Activated CD4-positive, alpha-beta T cell treated with anti-CD3 and anti-CD28 coated beads, Interleukin-2, amount 10 ng/mL, durations not matched to agents 24 days and 14 days (primary cell): ENCODE results near the gene CREB5. TPM values are rescaled to one million over a fixed set of nuclear protein-coding genes. Genes with fewer than 3 reads are reported as not detected.
A peak's percentile ranks its signal among the peaks of the same experiment; 100 is the strongest.

Source experiments
- DNase-seq: peaks from one replicate; pipeline ENCODE4 v3.0.0; 2022
- H3K27ac Mint-ChIP-seq: one replicate; pipeline ENCODE4 v1.8.0; 2022; ENCODE audit warnings: mild to moderate bottlenecking, mixed read lengths
- H3K27me3 Mint-ChIP-seq: one replicate; pipeline ENCODE4 v1.8.0; 2022; ENCODE audit warnings: mixed read lengths
- H3K36me3 Mint-ChIP-seq: one replicate; pipeline ENCODE4 v1.8.0; 2022; ENCODE audit warnings: low read depth, mild to moderate bottlenecking, mixed read lengths
- H3K4me1 Mint-ChIP-seq: one replicate; pipeline ENCODE4 v1.8.0; 2021; ENCODE audit warnings: mixed read lengths
- H3K4me3 Mint-ChIP-seq: one replicate; pipeline ENCODE4 v1.8.0; 2022; ENCODE audit warnings: mild to moderate bottlenecking, moderate library complexity, mixed read lengths
- H3K9me3 Mint-ChIP-seq: one replicate; pipeline ENCODE4 v1.8.0; 2021; ENCODE audit warnings: mixed read lengths
- intact Hi-C: fragments of 100-400 bp; cut with micrococcal nuclease; formaldehyde crosslinking; loops from one replicate; pipeline ENCODE4 v1.15.1; 2023
- total RNA-seq: library from RNA; stranded (reverse); gene quantifications from 2 replicates; pipeline ENCODE4 v1.2.3, GENCODE V29; 2022

The CREB5 gene
- not detected in 2 replicates for total RNA-seq

GRCh38 chr7:28411876-28412662 lies at the start of gene CREB5:
Gene CREB5 (plus strand): TSS chr7:28412518. CDS start chr7:28412915, 397 bp downstream.
- H3K27ac Mint-ChIP-seq, result no peak within 1 kb of the TSS
- no peaks in the 10 kb centered on the region for H3K9me3 Mint-ChIP-seq
- DNase-seq, result no peak
- peaks cover 3% of the 10 kb centered on the region for H3K36me3 Mint-ChIP-seq
- peaks cover 71% of the 10 kb centered on the region for H3K27me3 Mint-ChIP-seq
- intact Hi-C loops, result no loop called here
- H3K4me1 Mint-ChIP-seq, result peaks cover 21% of the 10 kb centered on the region
- H3K4me3 Mint-ChIP-seq, result peak within 1 kb of the TSS; percentile 64

- Mint-ChIP-seq H3K4me3 (no peak overlapping the region), H3K27ac (no peak overlapping the region), H3K36me3 (no peaks in the 10 kb centered on the region), H3K27me3 (peaks cover 9% of the 10 kb centered on the region), H3K9me3 (peaks cover 12% of the 10 kb centered on the region), H3K4me1 (no peaks in the 10 kb centered on the region)
- intact Hi-C loops, result no loop called here
- no peak for DNase-seq
Observed at GRCh38 chr7:28362812-28363211, 49.5 kb upstream of the CREB5 start.

- H3K9me3 Mint-ChIP-seq, result peaks cover 12% of the 10 kb centered on the region
- H3K27me3 Mint-ChIP-seq, result peaks cover 8% of the 10 kb centered on the region
- no peak for DNase-seq
- H3K4me1 Mint-ChIP-seq, result no peaks in the 10 kb centered on the region
- no peak overlapping the region for H3K4me3 Mint-ChIP-seq
- H3K27ac Mint-ChIP-seq, result no peak overlapping the region
- H3K36me3 Mint-ChIP-seq, result no peaks in the 10 kb centered on the region
- intact Hi-C loops, result no loop called here
Observed at GRCh38 chr7:28364082-28364481, 48.2 kb upstream of the CREB5 start.

- H3K4me1 Mint-ChIP-seq, result no peaks in the 10 kb centered on the region
- peaks cover 5% of the 10 kb centered on the region for H3K27me3 Mint-ChIP-seq
- H3K27ac Mint-ChIP-seq, result no peak overlapping the region
- no peak for DNase-seq
- intact Hi-C loops, result no loop called here
- H3K4me3 Mint-ChIP-seq, result no peak overlapping the region
- no peaks in the 10 kb centered on the region for H3K36me3 Mint-ChIP-seq
- H3K9me3 Mint-ChIP-seq, result peaks cover 11% of the 10 kb centered on the region
Observed at GRCh38 chr7:28369523-28369922, 42.8 kb upstream of the CREB5 start.

GRCh38 chr7:28371846-28372245 lies 40.5 kb upstream of the CREB5 start:
- no peaks in the 10 kb centered on the region for H3K4me1 Mint-ChIP-seq
- H3K36me3 Mint-ChIP-seq, result no peaks in the 10 kb centered on the region
- no peak overlapping the region for H3K4me3 Mint-ChIP-seq
- no peak for DNase-seq
- H3K27ac Mint-ChIP-seq, result no peak overlapping the region
- intact Hi-C loops, result no loop called here
- no peaks in the 10 kb centered on the region for H3K9me3 Mint-ChIP-seq
- H3K27me3 Mint-ChIP-seq, result peaks cover 3% of the 10 kb centered on the region

- DNase-seq, result no peak
- Mint-ChIP-seq H3K4me1 (no peaks in the 10 kb centered on the region), H3K27ac (no peak overlapping the region), H3K9me3 (no peaks in the 10 kb centered on the region), H3K4me3 (no peak overlapping the region), H3K36me3 (no peaks in the 10 kb centered on the region), H3K27me3 (no peaks in the 10 kb centered on the region)
- intact Hi-C loops, result no loop called here
Observed at GRCh38 chr7:28373990-28374389, 38.3 kb upstream of the CREB5 start.

- no peaks in the 10 kb centered on the region for H3K9me3 Mint-ChIP-seq
- H3K4me1 Mint-ChIP-seq, result no peaks in the 10 kb centered on the region
- H3K27ac Mint-ChIP-seq, result no peak overlapping the region
- intact Hi-C loops, result no loop called here
- no peak for DNase-seq
- H3K27me3 Mint-ChIP-seq, result no peaks in the 10 kb centered on the region
- no peaks in the 10 kb centered on the region for H3K36me3 Mint-ChIP-seq
- H3K4me3 Mint-ChIP-seq, result no peak overlapping the region
Observed at GRCh38 chr7:28375729-28376128, 36.6 kb upstream of the CREB5 start.

- Mint-ChIP-seq H3K36me3 (no peaks in the 10 kb centered on the region), H3K27me3 (peaks cover 1% of the 10 kb centered on the region), H3K4me1 (no peaks in the 10 kb centered on the region), H3K4me3 (no peak overlapping the region), H3K27ac (no peak overlapping the region), H3K9me3 (no peaks in the 10 kb centered on the region)
- no peak for DNase-seq
- intact Hi-C loops, result no loop called here
Observed at GRCh38 chr7:28376634-28377033, 35.7 kb upstream of the CREB5 start.

- intact Hi-C loops, result no loop called here
- no peaks in the 10 kb centered on the region for H3K4me1 Mint-ChIP-seq
- no peaks in the 10 kb centered on the region for H3K9me3 Mint-ChIP-seq
- no peak for DNase-seq
- no peaks in the 10 kb centered on the region for H3K36me3 Mint-ChIP-seq
- peaks cover 1% of the 10 kb centered on the region for H3K27me3 Mint-ChIP-seq
- no peak overlapping the region for H3K27ac Mint-ChIP-seq
- H3K4me3 Mint-ChIP-seq, result no peak overlapping the region
Observed at GRCh38 chr7:28378574-28379149, 33.7 kb upstream of the CREB5 start.

GRCh38 chr7:28381466-28381865 lies 30.9 kb upstream of the CREB5 start:
- DNase-seq, result no peak
- Mint-ChIP-seq H3K27me3 (peaks cover 4% of the 10 kb centered on the region), H3K4me3 (no peak overlapping the region), H3K4me1 (no peaks in the 10 kb centered on the region), H3K36me3 (no peaks in the 10 kb centered on the region), H3K27ac (no peak overlapping the region), H3K9me3 (no peaks in the 10 kb centered on the region)
- intact Hi-C loops, result no loop called here

GRCh38 chr7:28382144-28382543 lies 30.2 kb upstream of the CREB5 start:
- Mint-ChIP-seq H3K27ac (no peak overlapping the region), H3K27me3 (peaks cover 8% of the 10 kb centered on the region), H3K4me1 (no peaks in the 10 kb centered on the region), H3K9me3 (no peaks in the 10 kb centered on the region), H3K36me3 (no peaks in the 10 kb centered on the region), H3K4me3 (no peak overlapping the region)
- intact Hi-C loops, result no loop called here
- no peak for DNase-seq

- H3K9me3 Mint-ChIP-seq, result no peaks in the 10 kb centered on the region
- H3K4me3 Mint-ChIP-seq, result no peak overlapping the region
- H3K27me3 Mint-ChIP-seq, result peaks cover 14% of the 10 kb centered on the region
- no peaks in the 10 kb centered on the region for H3K4me1 Mint-ChIP-seq
- DNase-seq, result no peak
- no peaks in the 10 kb centered on the region for H3K36me3 Mint-ChIP-seq
- intact Hi-C loops, result no loop called here
- no peak overlapping the region for H3K27ac Mint-ChIP-seq
Observed at GRCh38 chr7:28383975-28384374, 28.3 kb upstream of the CREB5 start.

- Mint-ChIP-seq H3K9me3 (no peaks in the 10 kb centered on the region), H3K36me3 (no peaks in the 10 kb centered on the region), H3K4me1 (no peaks in the 10 kb centered on the region), H3K27ac (no peak overlapping the region), H3K4me3 (no peak overlapping the region), H3K27me3 (peaks cover 30% of the 10 kb centered on the region)
- no peak for DNase-seq
- intact Hi-C loops, result loop anchor here (1.0 to 2.0 kb wide), 2 partner anchors 237 to 465 kb away; no protein-coding TSS in a partner anchor
Observed at GRCh38 chr7:28389504-28390395, 22.6 kb upstream of the CREB5 start.

- Mint-ChIP-seq H3K36me3 (no peaks in the 10 kb centered on the region), H3K4me1 (no peaks in the 10 kb centered on the region), H3K9me3 (no peaks in the 10 kb centered on the region), H3K4me3 (no peak overlapping the region), H3K27me3 (peaks cover 30% of the 10 kb centered on the region), H3K27ac (no peak overlapping the region)
- intact Hi-C loops, result no loop called here
- DNase-seq, result no peak
Observed at GRCh38 chr7:28390426-28390825, 21.9 kb upstream of the CREB5 start.
